Neural cell (in vitro differentiated cells): Measurements from ENCODE around the gene NXF3. TPM values are rescaled to one million over a fixed set of nuclear protein-coding genes. Genes with fewer than 3 reads are reported as not detected.
"Not testable (repeated sequence)": the region's sequence is repeated elsewhere in the genome, so short reads cannot be mapped to it uniquely, and the experiment has no call there.

Experiments
- H2AFZ ChIP-seq: fragments of 200-600, 300-800 bp; sonication (generic), shearing (Covaris generic); 2 replicates; pipeline ENCODE4 v1.6.0; 2014; ENCODE audit warnings: low read depth, mild to moderate bottlenecking, antibody characterized with exemption, low read length, moderate library complexity
- H3F3A ChIP-seq: fragments of 200-600 bp; shearing (Covaris generic); 2 replicates; pipeline ENCODE4 v1.6.1; 2016; ENCODE audit warnings: mild to moderate bottlenecking, moderate library complexity, mixed read lengths, antibody characterized with exemption, low read length; ENCODE audit not compliant: insufficient read depth, poor library complexity, severe bottlenecking
- H3K27ac ChIP-seq: fragments of 200-600, 300-800 bp; sonication (generic), shearing (Covaris generic); 2 replicates; pipeline ENCODE4 v1.5.1; 2014; ENCODE audit warnings: mild to moderate bottlenecking, low read length, moderate library complexity
- H3K27me3 ChIP-seq: fragments of 300-800, 200-600 bp; sonication (generic), shearing (Covaris generic); 2 replicates; pipeline ENCODE4 v1.6.0; 2014; ENCODE audit warnings: mild to moderate bottlenecking, low read depth, low read length, moderate library complexity; ENCODE audit not compliant: insufficient read depth
- H3K36me3 ChIP-seq: fragments of 300-800, 200-600 bp; sonication (generic), shearing (Covaris generic); 2 replicates; pipeline ENCODE4 v1.5.1; 2014; ENCODE audit warnings: mild to moderate bottlenecking, antibody characterized with exemption, low read length, moderate library complexity; ENCODE audit not compliant: insufficient read depth
- H3K4me2 ChIP-seq: fragments of 300-800, 200-600 bp; sonication (generic), shearing (Covaris generic); 2 replicates; pipeline ENCODE4 v1.6.0; 2014; ENCODE audit warnings: mild to moderate bottlenecking, low read length
- H3K4me3 ChIP-seq: fragments of 300-800, 200-600 bp; sonication (generic), shearing (Covaris generic); 2 replicates; pipeline ENCODE4 v1.5.1; 2014; ENCODE audit warnings: mild to moderate bottlenecking, low read length, moderate library complexity
- H3K79me2 ChIP-seq: fragments of 200-600 bp; shearing (Covaris generic); replicated peaks from 2 replicates; pipeline ENCODE4 v1.6.0; 2014; ENCODE audit warnings: mild to moderate bottlenecking, low read length, moderate library complexity; ENCODE audit not compliant: insufficient read depth
- H3K9ac ChIP-seq: fragments of 300-800, 200-600 bp; sonication (generic), shearing (Covaris generic); 2 replicates; pipeline ENCODE4 v1.6.1; 2016; ENCODE audit warnings: mild to moderate bottlenecking, low read length, mixed read lengths
- H3K9me2 ChIP-seq: fragments of 200-600 bp; shearing (Covaris generic); 2 replicates; pipeline ENCODE4 v1.6.1; 2016; ENCODE audit warnings: mild to moderate bottlenecking, low read length, mixed read lengths; ENCODE audit not compliant: insufficient read depth
- H3K9me3 ChIP-seq: fragments of 200-600, 300-800 bp; sonication (generic), shearing (Covaris generic); 2 replicates; pipeline ENCODE4 v1.6.1; 2016; ENCODE audit warnings: mild to moderate bottlenecking, mixed run types, low read length, moderate library complexity, mixed read lengths
- H4K20me1 ChIP-seq: fragments of 200-600 bp; shearing (Covaris generic); 2 replicates; pipeline ENCODE4 v1.6.1; 2016; ENCODE audit warnings: mild to moderate bottlenecking, mixed run types; ENCODE audit not compliant: insufficient read depth
- EP300 ChIP-seq: fragments of 450-650 bp; conservative IDR thresholded peaks from 2 replicates; pipeline ENCODE4 v1.6.1; 2014; ENCODE audit warnings: antibody characterized with exemption, mild to moderate bottlenecking, moderate library complexity; ENCODE audit not compliant: poor library complexity, severe bottlenecking
- EZH2 ChIP-seq: fragments of 200-600, 300-800 bp; shearing (Covaris generic), sonication (generic); IDR thresholded peaks from 2 replicates; pipeline ENCODE4 v1.6.1; 2014; ENCODE audit warnings: antibody characterized with exemption, low read length, borderline replicate concordance, mild to moderate bottlenecking; ENCODE audit not compliant: insufficient read depth, poor library complexity, severe bottlenecking
- MXI1 ChIP-seq: fragments of 450-650 bp; conservative IDR thresholded peaks from 2 replicates; pipeline ENCODE4 v1.6.1; 2014; ENCODE audit warnings: antibody characterized with exemption, mild to moderate bottlenecking; ENCODE audit not compliant: poor library complexity, severe bottlenecking
- POLR2AphosphoS5 ChIP-seq: IDR thresholded peaks from 2 replicates; pipeline ENCODE4 v1.6.1; 2012
- TAF1 ChIP-seq: IDR thresholded peaks from 2 replicates; pipeline ENCODE4 v1.6.1; 2012; ENCODE audit warnings: low read depth
- polyA plus RNA-seq: library from polyadenylated mRNA; depleted of rRNA; stranded (reverse); fragments of >200 nt; gene quantifications from 2 replicates; pipeline ENCODE4 v1.2.3, GENCODE V29; 2014
- TF ChIP-seq, protein P1 (sequence below): fragments of 450-650 bp; IDR thresholded peaks from 2 replicates; pipeline ENCODE4 v1.5.1; 2014; ENCODE audit warnings: antibody characterized with exemption, mild to moderate bottlenecking, moderate library complexity; ENCODE audit not compliant: poor library complexity, severe bottlenecking

NXF3 gene
- polyA plus RNA-seq, 1 donor from 2014 or later: not detected

DNA sequence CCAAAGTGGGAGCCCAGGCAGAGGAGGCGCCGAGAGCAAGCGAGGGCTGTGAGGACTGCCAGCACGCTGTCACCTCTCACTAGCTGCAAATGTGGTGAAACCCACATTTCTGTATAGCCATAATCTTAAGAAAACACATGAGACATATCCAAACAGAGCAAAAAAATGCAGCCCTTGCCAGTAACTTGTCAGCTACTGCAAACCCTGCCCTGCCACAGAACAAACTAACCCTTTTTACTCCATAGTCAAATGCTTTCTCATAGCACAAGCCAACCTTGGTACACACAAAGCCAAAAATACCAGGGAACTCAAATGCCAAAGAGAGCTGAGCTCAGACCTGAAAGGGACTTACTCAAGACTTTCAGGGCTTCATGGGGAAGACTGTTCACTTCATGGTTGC lies 14.9 kb upstream of the NXF3 start:
- Histone ChIP-seq H2AFZ (no peak overlapping the region), H3K36me3 (no peaks in the 10 kb centered on the region), H4K20me1 (no peaks in the 10 kb centered on the region), H3K27me3 (no peaks in the 10 kb centered on the region), H3K9ac (no peak overlapping the region), H3K4me3 (no peak overlapping the region), H3K4me2 (no peak overlapping the region), H3K27ac (no peak overlapping the region), H3K9me3 (no peaks in the 10 kb centered on the region), H3K79me2 (no peaks in the 10 kb centered on the region), H3F3A (no peaks in the 10 kb centered on the region), H3K9me2 (no peaks in the 10 kb centered on the region)
- no peak for TF ChIP-seq POLR2AphosphoS5
- TF ChIP-seq EP300: no peak
- no peak for TF ChIP-seq TAF1
- TF ChIP-seq MXI1: no peak

DNA sequence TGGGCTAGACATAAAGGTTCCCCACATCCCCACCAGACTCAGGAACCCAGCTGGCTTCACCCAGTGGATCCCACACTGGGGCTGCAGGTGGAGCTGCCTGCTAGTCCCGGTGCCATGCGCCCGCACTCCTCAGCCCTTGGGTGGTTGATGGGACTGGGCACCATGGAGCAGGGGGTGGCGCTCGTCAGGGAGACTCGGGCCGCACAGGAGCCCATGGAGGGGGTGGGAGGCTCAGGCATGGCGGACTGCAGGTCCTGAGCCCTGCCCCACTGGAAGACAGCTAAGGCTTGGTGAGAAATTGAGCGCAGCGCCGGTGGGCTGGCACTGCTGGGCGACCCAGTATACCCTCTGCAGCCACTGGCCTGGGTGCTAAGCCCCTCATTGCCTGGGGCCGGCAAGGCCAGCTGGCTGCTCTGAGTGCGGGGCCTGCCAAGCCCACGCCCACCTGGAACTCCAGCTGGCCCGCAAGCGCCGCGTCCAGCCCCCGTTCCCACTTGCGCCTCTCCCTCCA lies 14.3 kb upstream of the NXF3 start:
- not testable (repeated sequence) for H3K36me3 ChIP-seq, H3K9me3 ChIP-seq

GRCh38 chrX:103104370-103104769 lies 11.4 kb upstream of the NXF3 start:
- not testable (repeated sequence) for H3F3A ChIP-seq, H4K20me1 ChIP-seq, H3K27ac ChIP-seq

More for the DNA sequence above, 14.3 kb upstream of the NXF3 start:
- not testable (repeated sequence) for H4K20me1 ChIP-seq, H3F3A ChIP-seq, H3K4me2 ChIP-seq, H3K27ac ChIP-seq, H3K79me2 ChIP-seq, H2AFZ ChIP-seq, H3K4me3 ChIP-seq, H3K27me3 ChIP-seq, H3K9me2 ChIP-seq, H3K9ac ChIP-seq

DNA sequence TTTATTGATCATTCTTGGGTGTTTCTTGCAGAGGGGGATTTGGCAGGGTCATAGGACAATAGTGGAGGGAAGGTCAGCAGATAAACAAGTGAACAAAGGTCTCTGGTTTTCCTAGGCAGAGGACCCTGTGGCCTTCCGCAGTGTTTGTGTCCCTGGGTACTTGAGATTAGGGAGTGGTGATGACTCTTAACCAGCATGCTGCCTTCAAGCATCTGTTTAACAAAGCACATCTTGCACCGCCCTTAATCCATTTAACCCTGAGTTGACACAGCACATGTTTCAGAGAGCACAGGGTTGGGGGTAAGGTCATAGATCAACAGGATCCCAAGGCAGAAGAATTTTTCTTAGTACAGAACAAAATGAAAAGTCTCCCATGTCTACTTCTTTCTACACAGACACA lies 10.9 kb upstream of the NXF3 start:
- not testable (repeated sequence) for H3F3A ChIP-seq, H3K27me3 ChIP-seq, H3K9ac ChIP-seq, H3K4me2 ChIP-seq, H3K27ac ChIP-seq, H3K4me3 ChIP-seq, H3K9me2 ChIP-seq, H3K36me3 ChIP-seq, H3K79me2 ChIP-seq, H3K9me3 ChIP-seq, H4K20me1 ChIP-seq, H2AFZ ChIP-seq

More at GRCh38 chrX:103104370-103104769, 11.4 kb upstream of the NXF3 start:
- H2AFZ ChIP-seq, H3K36me3 ChIP-seq, H3K4me2 ChIP-seq, H3K79me2 ChIP-seq, H3K9me3 ChIP-seq, H3K9me2 ChIP-seq, H3K27me3 ChIP-seq, H3K4me3 ChIP-seq, H3K9ac ChIP-seq: not testable (repeated sequence)

GRCh38 chrX:103101299-103102042 lies 8.5 kb upstream of the NXF3 start:
- Histone ChIP-seq H3K79me2 (no peaks in the 10 kb centered on the region), H3K4me2 (no peak overlapping the region), H4K20me1 (no peaks in the 10 kb centered on the region), H3K27me3 (no peaks in the 10 kb centered on the region), H3K9ac (no peak overlapping the region), H3K9me2 (no peaks in the 10 kb centered on the region), H3K36me3 (no peaks in the 10 kb centered on the region), H3K4me3 (no peak overlapping the region), H2AFZ (no peak overlapping the region), H3K9me3 (no peaks in the 10 kb centered on the region), H3F3A (no peaks in the 10 kb centered on the region), H3K27ac (no peak overlapping the region)
- no peak for TF ChIP-seq POLR2AphosphoS5
- TF ChIP-seq, protein P1, sequence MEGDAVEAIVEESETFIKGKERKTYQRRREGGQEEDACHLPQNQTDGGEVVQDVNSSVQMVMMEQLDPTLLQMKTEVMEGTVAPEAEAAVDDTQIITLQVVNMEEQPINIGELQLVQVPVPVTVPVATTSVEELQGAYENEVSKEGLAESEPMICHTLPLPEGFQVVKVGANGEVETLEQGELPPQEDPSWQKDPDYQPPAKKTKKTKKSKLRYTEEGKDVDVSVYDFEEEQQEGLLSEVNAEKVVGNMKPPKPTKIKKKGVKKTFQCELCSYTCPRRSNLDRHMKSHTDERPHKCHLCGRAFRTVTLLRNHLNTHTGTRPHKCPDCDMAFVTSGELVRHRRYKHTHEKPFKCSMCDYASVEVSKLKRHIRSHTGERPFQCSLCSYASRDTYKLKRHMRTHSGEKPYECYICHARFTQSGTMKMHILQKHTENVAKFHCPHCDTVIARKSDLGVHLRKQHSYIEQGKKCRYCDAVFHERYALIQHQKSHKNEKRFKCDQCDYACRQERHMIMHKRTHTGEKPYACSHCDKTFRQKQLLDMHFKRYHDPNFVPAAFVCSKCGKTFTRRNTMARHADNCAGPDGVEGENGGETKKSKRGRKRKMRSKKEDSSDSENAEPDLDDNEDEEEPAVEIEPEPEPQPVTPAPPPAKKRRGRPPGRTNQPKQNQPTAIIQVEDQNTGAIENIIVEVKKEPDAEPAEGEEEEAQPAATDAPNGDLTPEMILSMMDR: no peak
- TF ChIP-seq EP300: no peak
- no peak for TF ChIP-seq TAF1
- TF ChIP-seq EZH2: no peak
